Raji (cell line): ENCODE data around the gene FNBP1L.

ENCODE experiments used
- POLR2A ChIP-seq: IDR thresholded peaks from 2 replicates; pipeline ENCODE4 v1.6.1; 2011; ENCODE audit warnings: low read depth, low read length, control low read depth; ENCODE audit not compliant: insufficient read depth

The FNBP1L gene

GRCh38 chr1:93437976-93438605 is 9.8 kb upstream of the FNBP1L start:
- no peak for TF ChIP-seq POLR2A

- no peak for TF ChIP-seq POLR2A
Observed at GRCh38 chr1:93438716-93439115, 9.2 kb upstream of the FNBP1L start.

GRCh38 chr1:93440272-93440671 is 7.6 kb upstream of the FNBP1L start:
- no peak for TF ChIP-seq POLR2A

- no peak for TF ChIP-seq POLR2A
Observed at GRCh38 chr1:93440706-93441105, 7.2 kb upstream of the FNBP1L start.

- TF ChIP-seq POLR2A, result no peak
Observed at GRCh38 chr1:93441589-93441988, 6.3 kb upstream of the FNBP1L start.

- TF ChIP-seq POLR2A, result no peak
Observed at GRCh38 chr1:93442008-93442666, 5.8 kb upstream of the FNBP1L start.

GRCh38 chr1:93442741-93443140 is 5.2 kb upstream of the FNBP1L start:
- TF ChIP-seq POLR2A, result no peak

- TF ChIP-seq POLR2A, result no peak
Observed at GRCh38 chr1:93443454-93443853, 4.5 kb upstream of the FNBP1L start.

- no peak for TF ChIP-seq POLR2A
Observed at GRCh38 chr1:93446837-93447451, 974 bp upstream of the FNBP1L start.

- TF ChIP-seq POLR2A, result no peak
Observed at GRCh38 chr1:93448292-93448982, 519 bp downstream of the FNBP1L start.

GRCh38 chr1:93448983-93449804 is 1.3 kb downstream of the FNBP1L start:
- TF ChIP-seq POLR2A, result no peak

- TF ChIP-seq POLR2A, result no peak
Observed at GRCh38 chr1:93450321-93450720, 2.4 kb downstream of the FNBP1L start.

- TF ChIP-seq POLR2A, result no peak
Observed at GRCh38 chr1:93453911-93454310, 6.0 kb downstream of the FNBP1L start.

GRCh38 chr1:93459126-93459525 is 11.2 kb downstream of the FNBP1L start:
- no peak for TF ChIP-seq POLR2A

- TF ChIP-seq POLR2A, result no peak
Observed at GRCh38 chr1:93461236-93461635, 13.3 kb downstream of the FNBP1L start.
